CD14-positive monocyte (primary cell): ENCODE measurements around the gene KSR2. TPM values are rescaled to one million over a fixed set of nuclear protein-coding genes. Genes with fewer than 3 reads are reported as not detected.

Experiments
- DNase-seq, 3 donors: peaks; one replicate each; pipeline ENCODE4 v3.0.0-alpha.2; 2011 to 2022
- H2AFZ ChIP-seq: 2 replicates; pipeline ENCODE4 v1.6.0; 2012; ENCODE audit warnings: mild to moderate bottlenecking, low read depth, low read length, inconsistent platforms; ENCODE audit not compliant: insufficient read depth, poor library complexity, severe bottlenecking
- H3K27ac ChIP-seq, 2 donors: 1 replicate in 1 of 2; 2 replicates in 1 of 2; pipeline ENCODE4 v1.5.1; 2012 to 2013; ENCODE audit warnings: low read length in 2 of 2, control low read depth in 1 of 2, inconsistent platforms in 1 of 2, low read depth in 1 of 2, mild to moderate bottlenecking in 1 of 2
- H3K27me3 ChIP-seq, 2 donors: one replicate each; pipeline versions ENCODE4 v1.6.0 to v1.6.1; 2011 to 2013; ENCODE audit warnings: low read length in 2 of 2; ENCODE audit not compliant: control insufficient read depth in 2 of 2, insufficient read depth in 2 of 2
- H3K36me3 ChIP-seq, 2 donors: replicated peaks in 1 of 2; 1 replicate in 1 of 2; 2 replicates in 1 of 2; pipeline versions ENCODE4 v1.5.1 to v1.6.1; 2012 to 2013; ENCODE audit warnings: low read length in 2 of 2, control low read depth in 1 of 2, inconsistent platforms in 1 of 2, mild to moderate bottlenecking in 1 of 2; ENCODE audit not compliant: insufficient read depth in 2 of 2, control insufficient read depth in 1 of 2
- H3K4me1 ChIP-seq, 2 donors: 1 replicate in 1 of 2; 2 replicates in 1 of 2; pipeline versions ENCODE4 v1.5.1 to v1.6.1; 2012 to 2013; ENCODE audit warnings: low read length in 2 of 2, control low read depth in 1 of 2, inconsistent platforms in 1 of 2, mild to moderate bottlenecking in 1 of 2, moderate library complexity in 1 of 2; ENCODE audit not compliant: insufficient read depth in 2 of 2, control insufficient read depth in 1 of 2
- H3K4me2 ChIP-seq: replicated peaks from 2 replicates; pipeline ENCODE3; 2012; ENCODE audit warnings: low read length, moderate library complexity, mild to moderate bottlenecking; ENCODE audit not compliant: poor library complexity, severe bottlenecking; ENCODE audit errors: extremely low read depth
- H3K4me3 ChIP-seq, 3 experiments: fragments of 200-600 bp in 1 of 3; sonication (generic) in 1 of 3; replicated peaks in 1 of 3; 1 replicate in 2 of 3; 2 replicates in 1 of 3; pipeline ENCODE4 v1.5.1; 2011 to 2013; ENCODE audit warnings: low read length in 3 of 3, mild to moderate bottlenecking in 3 of 3, control low read depth in 2 of 3, low read depth in 2 of 3, inconsistent platforms in 1 of 3, moderate library complexity in 1 of 3
- H3K79me2 ChIP-seq: 2 replicates; pipeline ENCODE4 v1.6.0; 2012; ENCODE audit warnings: mild to moderate bottlenecking, control low read depth, inconsistent platforms, low read length, moderate library complexity; ENCODE audit not compliant: insufficient read depth
- H3K9ac ChIP-seq: 2 replicates; pipeline ENCODE4 v1.6.0; 2017; ENCODE audit warnings: low read length, mild to moderate bottlenecking; ENCODE audit not compliant: insufficient read depth, poor library complexity, severe bottlenecking
- H3K9me3 ChIP-seq, 2 donors: replicated peaks in 1 of 2; 1 replicate in 1 of 2; 2 replicates in 1 of 2; pipeline versions ENCODE4 v1.5.1 to v1.6.1; 2012 to 2013; ENCODE audit warnings: low read length in 2 of 2, control low read depth in 1 of 2; ENCODE audit not compliant: control insufficient read depth in 1 of 2, insufficient read depth in 1 of 2
- H4K20me1 ChIP-seq: 2 replicates; pipeline ENCODE4 v1.6.0; 2012; ENCODE audit warnings: mild to moderate bottlenecking, low read length, control low read depth, moderate library complexity; ENCODE audit not compliant: insufficient read depth
- H3K27ac Mint-ChIP-seq, 7 donors: one replicate each; pipeline ENCODE4 v1.8.0; 2020; ENCODE audit warnings: mild to moderate bottlenecking in 7 of 7, mixed read lengths in 7 of 7, moderate library complexity in 6 of 7, inconsistent platforms in 2 of 7
- H3K27me3 Mint-ChIP-seq, 3 donors: one replicate each; pipeline ENCODE4 v1.8.0; 2021 to 2022; ENCODE audit warnings: low read depth in 3 of 3, mild to moderate bottlenecking in 3 of 3, mixed read lengths in 3 of 3, moderate library complexity in 3 of 3, inconsistent platforms in 1 of 3
- H3K36me3 Mint-ChIP-seq, 2 donors: one replicate each; pipeline ENCODE4 v1.8.0; 2020; ENCODE audit warnings: mixed read lengths in 2 of 2, inconsistent platforms in 1 of 2, mild to moderate bottlenecking in 1 of 2
- H3K4me1 Mint-ChIP-seq: one replicate; pipeline ENCODE4 v1.8.0; 2020; ENCODE audit warnings: mild to moderate bottlenecking, mixed read lengths
- H3K4me3 Mint-ChIP-seq, 2 donors: one replicate each; pipeline ENCODE4 v1.8.0; 2020; ENCODE audit warnings: mild to moderate bottlenecking in 2 of 2, mixed read lengths in 2 of 2, moderate library complexity in 1 of 2
- H3K9me3 Mint-ChIP-seq, 7 donors: one replicate each; pipeline ENCODE4 v1.8.0; 2020 to 2022; ENCODE audit warnings: mixed read lengths in 7 of 7, mild to moderate bottlenecking in 6 of 7, moderate library complexity in 6 of 7, inconsistent platforms in 2 of 7
- WGBS: methylation state at CpG from one replicate; pipeline ENCODE4 v1.1.5; 2013; ENCODE audit warnings: missing lambda C conversion rate; ENCODE audit not compliant: insufficient coverage; 5-methylcytosine and 5-hydroxymethylcytosine counted together
- intact Hi-C, 2 donors: fragments of 100-400 bp; cut with micrococcal nuclease; formaldehyde crosslinking; loops; one replicate each; pipeline versions ENCODE4 v1.15.0 to v1.15.1; 2023
- polyA plus RNA-seq, 3 donors: library from polyadenylated mRNA; depleted of rRNA in 1 of 3; unstranded in 2 of 3; stranded (reverse) in 1 of 3; fragments of 300-500 nt in 2 of 3; fragments of >200 nt in 1 of 3; fragmentation: Illumina TruSeq in 2 of 3; gene quantifications; 1 replicate in 2 of 3; 2 replicates in 1 of 3; pipeline ENCODE4 v1.2.3, GENCODE V29; 2012 to 2021
- TF ChIP-seq, protein P1 (sequence below): fragments of 200-600 bp; IDR thresholded peaks from one replicate; pipeline ENCODE4 v1.8.0; 2022; ENCODE audit warnings: antibody characterized with exemption, mild to moderate bottlenecking

Gene KSR2
- polyA plus RNA-seq, 3 donors, result not detected

DNA sequence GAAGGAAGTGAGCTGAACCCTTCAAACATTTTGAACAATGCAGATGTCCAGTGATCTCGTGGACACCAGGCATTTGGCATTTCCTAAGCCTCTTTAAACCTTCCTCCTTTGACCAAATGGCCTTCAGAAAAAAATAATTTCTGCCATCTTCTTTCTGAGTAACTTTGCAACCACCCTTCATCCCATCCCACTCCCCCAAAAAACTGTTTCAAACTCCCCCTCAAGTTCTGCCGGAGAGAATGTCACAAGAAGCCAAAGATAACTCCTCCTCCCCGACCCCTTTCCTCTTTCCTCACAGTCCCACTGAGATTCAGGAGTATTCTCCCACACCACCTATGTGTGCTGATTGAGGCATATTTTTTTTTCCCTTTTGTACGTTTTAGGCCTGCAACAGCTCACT is 1.7 kb downstream of the KSR2 start:
- Histone ChIP-seq H3K36me3 (no peaks in the 10 kb centered on the region), H2AFZ (no peak overlapping the region), H4K20me1 (no peaks in the 10 kb centered on the region), H3K27ac (no peak overlapping the region), H3K27me3 (peaks cover 27 to 49% of the 10 kb centered on the region in 2 donors), H3K79me2 (no peaks in the 10 kb centered on the region), H3K9me3 (peaks cover 5 to 9% of the 10 kb centered on the region in 2 donors), H3K4me3 (no peak overlapping the region), H3K4me1 (no peaks in the 10 kb centered on the region), H3K9ac (no peak overlapping the region), H3K4me2 (no peak overlapping the region)
- TF ChIP-seq, protein P1, sequence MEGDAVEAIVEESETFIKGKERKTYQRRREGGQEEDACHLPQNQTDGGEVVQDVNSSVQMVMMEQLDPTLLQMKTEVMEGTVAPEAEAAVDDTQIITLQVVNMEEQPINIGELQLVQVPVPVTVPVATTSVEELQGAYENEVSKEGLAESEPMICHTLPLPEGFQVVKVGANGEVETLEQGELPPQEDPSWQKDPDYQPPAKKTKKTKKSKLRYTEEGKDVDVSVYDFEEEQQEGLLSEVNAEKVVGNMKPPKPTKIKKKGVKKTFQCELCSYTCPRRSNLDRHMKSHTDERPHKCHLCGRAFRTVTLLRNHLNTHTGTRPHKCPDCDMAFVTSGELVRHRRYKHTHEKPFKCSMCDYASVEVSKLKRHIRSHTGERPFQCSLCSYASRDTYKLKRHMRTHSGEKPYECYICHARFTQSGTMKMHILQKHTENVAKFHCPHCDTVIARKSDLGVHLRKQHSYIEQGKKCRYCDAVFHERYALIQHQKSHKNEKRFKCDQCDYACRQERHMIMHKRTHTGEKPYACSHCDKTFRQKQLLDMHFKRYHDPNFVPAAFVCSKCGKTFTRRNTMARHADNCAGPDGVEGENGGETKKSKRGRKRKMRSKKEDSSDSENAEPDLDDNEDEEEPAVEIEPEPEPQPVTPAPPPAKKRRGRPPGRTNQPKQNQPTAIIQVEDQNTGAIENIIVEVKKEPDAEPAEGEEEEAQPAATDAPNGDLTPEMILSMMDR, result no peak
- WGBS, result 38% methylated on average over 2 of the region's 4 CpGs
- Mint-ChIP-seq H3K36me3 (peaks cover 0 to 2% of the 10 kb centered on the region in 2 donors), H3K27ac (no peak overlapping the region), H3K4me1 (peaks cover 3% of the 10 kb centered on the region), H3K4me3 (peak overlapping the region in 1 of 2 donors; percentile 62), H3K27me3 (peaks cover 51 to 64% (median 59%) of the 10 kb centered on the region in 3 donors), H3K9me3 (peaks cover 2 to 20% (median 16%) of the 10 kb centered on the region in 7 donors)
- intact Hi-C loops, result no loop called here
- no peak for DNase-seq

DNA sequence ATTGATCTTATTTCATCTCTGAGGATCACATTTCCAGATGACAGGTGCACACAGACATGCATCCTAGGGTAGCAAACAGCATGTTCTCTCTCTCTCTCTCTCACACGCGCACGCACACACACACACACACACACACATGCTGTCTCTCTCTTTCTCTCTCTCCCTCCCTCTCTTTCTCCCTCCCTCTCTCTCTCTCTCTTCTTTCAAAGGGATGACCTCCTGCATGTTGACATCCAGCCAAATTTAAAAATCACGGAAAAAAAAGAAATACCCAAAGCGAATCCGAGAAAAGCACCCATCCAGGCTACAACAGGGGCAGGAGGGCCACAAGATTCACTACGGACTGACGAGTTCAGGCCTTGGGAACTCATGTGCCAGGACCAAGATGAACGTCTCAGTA is 2.3 kb downstream of the KSR2 start:
- WGBS, result 53% methylated on average over 9 of the region's 9 CpGs
- H4K20me1 ChIP-seq, result no peaks in the 10 kb centered on the region
- H3K4me1 Mint-ChIP-seq, result peaks cover 3% of the 10 kb centered on the region
- peak overlapping the region in 1 of 2 donors; percentile 57 for H3K4me3 Mint-ChIP-seq
- no peaks in the 10 kb centered on the region for H3K36me3 ChIP-seq
- no peak for DNase-seq
- H3K4me2 ChIP-seq, result no peak overlapping the region
- H3K4me3 ChIP-seq, result no peak overlapping the region
- H2AFZ ChIP-seq, result no peak overlapping the region
- H3K9ac ChIP-seq, result no peak overlapping the region
- no peak overlapping the region for H3K27ac Mint-ChIP-seq
- intact Hi-C loops, result no loop called here
- H3K4me1 ChIP-seq, result no peaks in the 10 kb centered on the region
- H3K9me3 ChIP-seq, result peaks cover 4 to 5% of the 10 kb centered on the region in 2 donors
- peaks cover 27 to 49% of the 10 kb centered on the region in 2 donors for H3K27me3 ChIP-seq
- peaks cover 54 to 61% (median 54%) of the 10 kb centered on the region in 3 donors for H3K27me3 Mint-ChIP-seq
- TF ChIP-seq, protein P1, result no peak
- H3K27ac ChIP-seq, result no peak overlapping the region
- no peaks in the 10 kb centered on the region for H3K79me2 ChIP-seq
- H3K36me3 Mint-ChIP-seq, result peaks cover 0 to 2% of the 10 kb centered on the region in 2 donors
- peaks cover 2 to 17% (median 11%) of the 10 kb centered on the region in 7 donors for H3K9me3 Mint-ChIP-seq
